ENCODE data around the gene TMEM164.

- TF ChIP-seq CTCF (IDR thresholded peaks at IDR 0.05) = no peak
- TF ChIP-seq POLR2A (IDR thresholded peaks at IDR 0.05) = no peak
Measured at GRCh38 chrX:110043506-110043905, 40.6 kb downstream of the TMEM164 start.

Data from adrenal gland (tissue), 5 donors.